ENCODE measurements around the gene CAPZB.

Gene CAPZB

GRCh38 chr1:19496527-19496874 is 11.2 kb upstream of the CAPZB start:
- DNase-seq = no peak

GRCh38 chr1:19495799-19496526 is 10.6 kb upstream of the CAPZB start:
- no peak for DNase-seq

GRCh38 chr1:19495000-19495656 is 9.8 kb upstream of the CAPZB start:
- DNase-seq = no peak

- no peak for DNase-seq
Measured at GRCh38 chr1:19493547-19493946, 8.2 kb upstream of the CAPZB start.

GRCh38 chr1:19489996-19490395 is 4.7 kb upstream of the CAPZB start:
- no peak for DNase-seq

- DNase-seq = no peak
Measured at GRCh38 chr1:19488136-19488535, 2.8 kb upstream of the CAPZB start.

- no peak for DNase-seq
Measured at GRCh38 chr1:19484798-19485361, 459 bp downstream of the CAPZB start.

- DNase-seq = no peak
Measured at GRCh38 chr1:19484338-19484797, 971 bp downstream of the CAPZB start.

GRCh38 chr1:19483691-19484090 is 1.6 kb downstream of the CAPZB start:
- no peak for DNase-seq

- no peak for DNase-seq
Measured at GRCh38 chr1:19483261-19483660, 2.1 kb downstream of the CAPZB start.

- no peak for DNase-seq
Measured at GRCh38 chr1:19481826-19482398, 3.4 kb downstream of the CAPZB start.

GRCh38 chr1:19480282-19480681 is 5.1 kb downstream of the CAPZB start:
- DNase-seq = no peak

GRCh38 chr1:19479351-19480120 is 5.8 kb downstream of the CAPZB start:
- no peak for DNase-seq

- DNase-seq = no peak
Measured at GRCh38 chr1:19478322-19478721, 7.0 kb downstream of the CAPZB start.

GRCh38 chr1:19477284-19478249 is 7.8 kb downstream of the CAPZB start:
- DNase-seq = no peak

- DNase-seq = no peak
Measured at GRCh38 chr1:19476450-19477190, 8.7 kb downstream of the CAPZB start.

- DNase-seq = no peak
Measured at GRCh38 chr1:19475296-19475695, 10.0 kb downstream of the CAPZB start.

- DNase-seq = no peak
Measured at GRCh38 chr1:19472174-19472573, 13.2 kb downstream of the CAPZB start.

GRCh38 chr1:19469004-19469403 is 16.3 kb downstream of the CAPZB start:
- DNase-seq = no peak

GRCh38 chr1:19468397-19468956 is 16.9 kb downstream of the CAPZB start:
- no peak for DNase-seq
